Measurements from ENCODE around the gene TH.

- no peak for TF ChIP-seq YY1 (IDR thresholded peaks at IDR 0.05; ENCODE audit: insufficient read depth, insufficient read length)
- TF ChIP-seq ZNF274 (IDR thresholded peaks at IDR 0.05; ENCODE audit: low read depth, low read length): no peak
Observed at GRCh38 chr11:2156416-2157182, 15.0 kb downstream of the TH start.
